Natural killer cell (primary cell): ENCODE results near the gene SLC25A53. TPM values are rescaled to one million over a fixed set of nuclear protein-coding genes. Genes with fewer than 3 reads are reported as not detected.
A peak's percentile ranks its signal among the peaks of the same experiment; 100 is the strongest.

ENCODE experiments used
- ATAC-seq, 3 donors: fragments of 150-1000 bp in 2 of 3; fragments of 200-7000 bp in 1 of 3; cut with Tn5 transposase; 1 replicate in 1 of 3; 2 replicates in 2 of 3; pipeline ENCODE4 v1.10.0; 2021; ENCODE audit warnings: mild to moderate bottlenecking in 2 of 3, moderate library complexity in 2 of 3
- DNase-seq, 2 donors: peaks; one replicate each; pipeline versions ENCODE4 v3.0.0 to v3.0.0-alpha.2; 2013 to 2021; ENCODE audit warnings: mixed read lengths in 1 of 2
- H3K27ac ChIP-seq: one replicate; pipeline ENCODE4 v1.5.1; 2013; ENCODE audit warnings: mild to moderate bottlenecking, low read length
- H3K27me3 ChIP-seq: one replicate; pipeline ENCODE4 v1.6.1; 2013; ENCODE audit warnings: low read length; ENCODE audit not compliant: control insufficient read depth, insufficient read depth
- H3K36me3 ChIP-seq: one replicate; pipeline ENCODE4 v1.6.1; 2013; ENCODE audit warnings: low read length; ENCODE audit not compliant: control insufficient read depth, insufficient read depth
- H3K4me1 ChIP-seq: one replicate; pipeline ENCODE4 v1.6.1; 2013; ENCODE audit warnings: low read length; ENCODE audit not compliant: control insufficient read depth, insufficient read depth
- H3K4me3 ChIP-seq: one replicate; pipeline ENCODE4 v1.5.1; 2013; ENCODE audit warnings: low read length
- H3K9me3 ChIP-seq: one replicate; pipeline ENCODE4 v1.6.1; 2013; ENCODE audit warnings: low read length; ENCODE audit not compliant: control insufficient read depth, insufficient read depth
- H3K27ac Mint-ChIP-seq, 2 donors: one replicate each; pipeline ENCODE4 v1.8.0; 2022; ENCODE audit warnings: mild to moderate bottlenecking in 2 of 2, mixed read lengths in 2 of 2, moderate library complexity in 1 of 2
- H3K27me3 Mint-ChIP-seq, 2 donors: one replicate each; pipeline ENCODE4 v1.8.0; 2022; ENCODE audit warnings: low read depth in 2 of 2, mixed read lengths in 2 of 2
- H3K36me3 Mint-ChIP-seq: one replicate; pipeline ENCODE4 v1.8.0; 2022; ENCODE audit warnings: mixed read lengths
- H3K4me1 Mint-ChIP-seq, 2 donors: one replicate each; pipeline ENCODE4 v1.8.0; 2022; ENCODE audit warnings: mixed read lengths in 2 of 2
- H3K4me3 Mint-ChIP-seq: one replicate; pipeline ENCODE4 v1.8.0; 2022; ENCODE audit warnings: mild to moderate bottlenecking, moderate library complexity, mixed read lengths
- H3K9me3 Mint-ChIP-seq, 2 donors: one replicate each; pipeline ENCODE4 v1.8.0; 2022; ENCODE audit warnings: mixed read lengths in 2 of 2
- WGBS: methylation state at CpG from one replicate; pipeline ENCODE4 v1.1.7; 2013; ENCODE audit warnings: missing lambda C conversion rate; ENCODE audit not compliant: insufficient coverage; 5-methylcytosine and 5-hydroxymethylcytosine counted together
- intact Hi-C: fragments of 100-400 bp; cut with micrococcal nuclease; formaldehyde crosslinking; loops from one replicate; pipeline ENCODE4 v1.14.2; 2022
- total RNA-seq, 4 donors: library from RNA; stranded (reverse); fragments of 120-200 nt in 1 of 4; gene quantifications; one replicate each; pipeline versions ENCODE4 v1.2.3 to v1.2.4, GENCODE V29; 2013 to 2022
- TF ChIP-seq, protein P1 (sequence below): fragments of 200-600 bp; IDR thresholded peaks from one replicate; pipeline ENCODE4 v1.8.0; 2022; ENCODE audit warnings: antibody characterized with exemption

SLC25A53 gene
- total RNA-seq, 3 donors from 2014 or later (not counting 1 experiment from before 2014, with no cell fraction given) = 10.1 to 20.6 (median 12.8) TPM

GRCh38 chrX:104172121-104172520, 15.3 kb upstream of the SLC25A53 start:
- H3K27ac ChIP-seq = no peak overlapping the region
- no peak for DNase-seq
- TF ChIP-seq, protein P1, sequence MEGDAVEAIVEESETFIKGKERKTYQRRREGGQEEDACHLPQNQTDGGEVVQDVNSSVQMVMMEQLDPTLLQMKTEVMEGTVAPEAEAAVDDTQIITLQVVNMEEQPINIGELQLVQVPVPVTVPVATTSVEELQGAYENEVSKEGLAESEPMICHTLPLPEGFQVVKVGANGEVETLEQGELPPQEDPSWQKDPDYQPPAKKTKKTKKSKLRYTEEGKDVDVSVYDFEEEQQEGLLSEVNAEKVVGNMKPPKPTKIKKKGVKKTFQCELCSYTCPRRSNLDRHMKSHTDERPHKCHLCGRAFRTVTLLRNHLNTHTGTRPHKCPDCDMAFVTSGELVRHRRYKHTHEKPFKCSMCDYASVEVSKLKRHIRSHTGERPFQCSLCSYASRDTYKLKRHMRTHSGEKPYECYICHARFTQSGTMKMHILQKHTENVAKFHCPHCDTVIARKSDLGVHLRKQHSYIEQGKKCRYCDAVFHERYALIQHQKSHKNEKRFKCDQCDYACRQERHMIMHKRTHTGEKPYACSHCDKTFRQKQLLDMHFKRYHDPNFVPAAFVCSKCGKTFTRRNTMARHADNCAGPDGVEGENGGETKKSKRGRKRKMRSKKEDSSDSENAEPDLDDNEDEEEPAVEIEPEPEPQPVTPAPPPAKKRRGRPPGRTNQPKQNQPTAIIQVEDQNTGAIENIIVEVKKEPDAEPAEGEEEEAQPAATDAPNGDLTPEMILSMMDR = no peak

GRCh38 chrX:104168127-104168526, 11.3 kb upstream of the SLC25A53 start:
- TF ChIP-seq, protein P1 = no peak
- Mint-ChIP-seq H3K4me3 (peak overlapping the region; percentile 90), H3K36me3 (no peaks in the 10 kb centered on the region), H3K9me3 (no peaks in the 10 kb centered on the region), H3K27ac (peak overlapping the region; percentile 85 to 87), H3K27me3 (peaks cover 0 to 17% of the 10 kb centered on the region in 2 donors), H3K4me1 (peaks cover 38 to 42% of the 10 kb centered on the region in 2 donors)
- Histone ChIP-seq H3K4me1 (peaks cover 10% of the 10 kb centered on the region), H3K9me3 (no peaks in the 10 kb centered on the region), H3K36me3 (no peaks in the 10 kb centered on the region), H3K27me3 (no peaks in the 10 kb centered on the region), H3K27ac (no peak overlapping the region), H3K4me3 (no peak overlapping the region)
- DNase-seq = no peak
- intact Hi-C loops = no loop called here
- no CpG with 5 or more reads among the region's 1 CpG for WGBS
- no peak for ATAC-seq

More at GRCh38 chrX:104172121-104172520, 15.3 kb upstream of the SLC25A53 start:
- Mint-ChIP-seq H3K27ac (no peak overlapping the region), H3K9me3 (no peaks in the 10 kb centered on the region), H3K4me1 (peaks cover 32 to 41% of the 10 kb centered on the region in 2 donors), H3K4me3 (no peak overlapping the region), H3K27me3 (peaks cover 0 to 17% of the 10 kb centered on the region in 2 donors), H3K36me3 (no peaks in the 10 kb centered on the region)
- Histone ChIP-seq H3K9me3 (no peaks in the 10 kb centered on the region), H3K36me3 (peaks cover 8% of the 10 kb centered on the region), H3K27me3 (no peaks in the 10 kb centered on the region), H3K4me3 (no peak overlapping the region), H3K4me1 (peaks cover under 1% of the 10 kb centered on the region)
- intact Hi-C loops = no loop called here
- ATAC-seq = no peak
- 100% methylated on average over 1 of the region's 6 CpGs for WGBS

- no peak for ATAC-seq
These were observed 10.1 kb upstream of the SLC25A53 start for GRCh38 chrX:104166735-104167436.

More at GRCh38 chrX:104166735-104167436, 10.1 kb upstream of the SLC25A53 start:
- no peak for DNase-seq
- H3K36me3 ChIP-seq = no peaks in the 10 kb centered on the region
- peak overlapping the region; percentile 90 for H3K4me3 Mint-ChIP-seq
- H3K27ac ChIP-seq = peak overlapping the region; percentile 75
- H3K4me1 ChIP-seq = peaks cover 10% of the 10 kb centered on the region
- H3K27me3 Mint-ChIP-seq = peaks cover 0 to 17% of the 10 kb centered on the region in 2 donors
- no peaks in the 10 kb centered on the region for H3K36me3 Mint-ChIP-seq
- TF ChIP-seq, protein P1 = no peak
- peak overlapping the region; percentile 85 to 87 for H3K27ac Mint-ChIP-seq
- intact Hi-C loops = loop anchor here (2.0 kb wide), 1 partner anchor 480 kb away; the partner anchor contains the start of gene MORF4L2
- H3K27me3 ChIP-seq = no peaks in the 10 kb centered on the region
- peak overlapping the region; percentile 87 for H3K4me3 ChIP-seq
- peaks cover 38 to 42% of the 10 kb centered on the region in 2 donors for H3K4me1 Mint-ChIP-seq
- no peaks in the 10 kb centered on the region for H3K9me3 Mint-ChIP-seq
- H3K9me3 ChIP-seq = no peaks in the 10 kb centered on the region
- WGBS = 0% methylated on average over 34 of the region's 37 CpGs
